ENCODE measurements around the gene NRG3. TPM values are rescaled to one million over a fixed set of nuclear protein-coding genes. Genes with fewer than 3 reads are reported as not detected.
A peak's percentile ranks its signal among the peaks of the same experiment; 100 is the strongest.

The NRG3 gene
- total and polyA plus RNA-seq, 2 of the 8 experiments (the other 6 are each of a cell fraction or from before 2014, with no cell fraction given) = 4.2 to 5.0 TPM

DNA sequence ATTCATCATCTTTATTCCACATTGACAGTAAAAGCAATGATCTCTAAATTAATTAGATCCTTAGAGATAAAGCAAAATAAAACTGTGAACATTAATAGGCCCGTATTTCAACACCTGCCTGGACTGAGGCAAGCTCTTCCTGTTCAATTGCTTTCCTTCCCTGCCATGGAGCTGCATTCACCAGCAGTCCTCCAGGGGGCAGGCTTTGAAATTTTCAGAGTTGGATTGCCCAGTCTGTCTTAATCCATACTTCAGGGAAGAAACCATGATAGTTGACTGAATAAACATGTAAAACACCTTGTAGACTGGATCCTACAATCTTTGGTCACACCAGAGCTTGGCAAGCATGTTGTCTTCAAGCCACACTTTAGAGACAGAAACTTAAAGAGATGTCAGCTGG, 936.6 kb downstream of the NRG3 start:
- Histone ChIP-seq H4K20me1 (replicated peaks in 1 of 2; ENCODE audit: control insufficient read depth in 1 of 2, insufficient read depth in 2 of 2, low read length in 2 of 2) (no peaks in the 10 kb centered on the region), H3K14ac (ENCODE audit: insufficient read length) (no peak overlapping the region), H2BK5ac (ENCODE audit: low read depth, low read length) (no peak overlapping the region), H4K5ac (ENCODE audit: insufficient read length, low read depth, low read length) (no peak overlapping the region), H2BK20ac (ENCODE audit: low read length) (no peak overlapping the region), H3K27me3 (replicated peaks in 1 of 4; ENCODE audit: control insufficient read depth in 3 of 4, extremely low read depth in 1 of 4, insufficient read depth in 3 of 4, low read length in 3 of 4) (no peaks in the 10 kb centered on the region), H3K23ac (ENCODE audit: insufficient read length) (no peak overlapping the region), H2BK12ac (ENCODE audit: low read depth, low read length) (no peak overlapping the region), H3K4me2 (ENCODE audit: insufficient read depth in 1 of 2, low read depth in 2 of 2, low read length in 2 of 2) (no peak overlapping the region), H4K91ac (replicated peaks; ENCODE audit: insufficient read length, low read length) (no peak overlapping the region), H3K4me3 (ENCODE audit: extremely low read depth in 1 of 4, insufficient read depth in 2 of 4, low read depth in 3 of 4, low read length in 4 of 4) (no peak overlapping the region), H3K79me2 (ENCODE audit: control insufficient read depth in 1 of 2, insufficient read depth in 2 of 2, low read length in 2 of 2) (no peaks in the 10 kb centered on the region), H2BK15ac (ENCODE audit: low read length) (no peak overlapping the region), H3K27ac (ENCODE audit: low read depth, low read length) (no peak overlapping the region), H2AFZ (ENCODE audit: low read length) (no peak overlapping the region), H3K79me1 (ENCODE audit: low read depth, low read length) (no peaks in the 10 kb centered on the region), H3K56ac (replicated peaks; ENCODE audit: insufficient read length, low read depth, low read length) (no peak overlapping the region), H2AK5ac (ENCODE audit: low read depth, low read length) (no peak overlapping the region), H3K4ac (replicated peaks; ENCODE audit: insufficient read length, low read depth, low read length) (no peak overlapping the region), H3K18ac (ENCODE audit: extremely low read depth, low read length) (no peak overlapping the region), H3K23me2 (ENCODE audit: low read depth, low read length) (no peaks in the 10 kb centered on the region), H4K8ac (ENCODE audit: extremely low read depth, insufficient read depth, low read length) (no peak overlapping the region), H3K9me3 (ENCODE audit: insufficient read depth in 2 of 2, low read depth in 1 of 2, low read length in 1 of 2) (peaks cover 0 to 3% of the 10 kb centered on the region in 2 experiments; a peak in 1 of 4 replicates), H2BK120ac (replicated peaks; ENCODE audit: low read depth, low read length) (no peak overlapping the region), H3K9ac (replicated peaks in 1 of 4; ENCODE audit: extremely low read depth in 1 of 4, low read depth in 3 of 4, low read length in 3 of 4) (no peak overlapping the region), H3K4me1 (replicated peaks in 1 of 4; ENCODE audit: control insufficient read depth in 3 of 4, insufficient read depth in 4 of 4, low read length in 3 of 4) (no peaks in the 10 kb centered on the region), H3K36me3 (ENCODE audit: control insufficient read depth in 2 of 4, insufficient read depth in 4 of 4, low read length in 3 of 4) (no peaks in the 10 kb centered on the region)
- DNase-seq (ENCODE audit: low read depth in 1 of 2, low spot score in 2 of 2) (peak; percentile 7 to 82), FAIRE-seq (peak; percentile 96)
- ChIA-PET CTCF (ENCODE audit: partially characterized antibody) (interaction anchor here (0.7 to 1.8 kb wide), 33 partner anchors 10 to 751 kb away, joined by 3 to 13 read pairs (median 4); no protein-coding TSS in a partner anchor), POLR2A (ENCODE audit: partially characterized antibody) (no interaction called here)
- 80% methylated on average over 1 of the region's 1 CpG; no CpG with 5 or more reads in 1 of the 2 experiments for WGBS, 2 experiments (ENCODE audit: extremely low coverage in 1 of 2, insufficient coverage in 1 of 2, insufficient read length in 1 of 2, insufficient replicate concordance in 2 of 2, low coverage in 1 of 2, low lambda C conversion rate in 2 of 2, missing lambda C conversion rate in 1 of 2)
- TF ChIP-seq, protein P1, sequence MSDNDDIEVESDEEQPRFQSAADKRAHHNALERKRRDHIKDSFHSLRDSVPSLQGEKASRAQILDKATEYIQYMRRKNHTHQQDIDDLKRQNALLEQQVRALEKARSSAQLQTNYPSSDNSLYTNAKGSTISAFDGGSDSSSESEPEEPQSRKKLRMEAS (IDR thresholded peaks at IDR 0.05) = no peak
- TF ChIP-seq RFX5 (IDR thresholded peaks at IDR 0.05; ENCODE audit: borderline replicate concordance, low read depth, low read length) (no peak), JUN (IDR thresholded peaks at IDR 0.05; ENCODE audit: low read depth, low read length) (no peak), RAD21 (IDR thresholded peaks at IDR 0.05 in 1 of 2, conservative IDR thresholded peaks at IDR 0.05 in 1 of 2; ENCODE audit: low read depth in 2 of 2, low read length in 2 of 2) (peak; percentile 57 to 67), CREB1 (IDR thresholded peaks at IDR 0.05) (no peak), SIN3A (conservative IDR thresholded peaks at IDR 0.05 in 1 of 2, IDR thresholded peaks at IDR 0.05 in 1 of 2; ENCODE audit: low read depth in 1 of 2, low read length in 2 of 2) (no peak), POU5F1 (IDR thresholded peaks at IDR 0.05; ENCODE audit: low read depth, low read length) (no peak), EZH2 (IDR thresholded peaks at IDR 0.05; ENCODE audit: low read depth, low read length, severe bottlenecking) (no peak), SP1 (IDR thresholded peaks at IDR 0.05; ENCODE audit: low read depth, low read length) (no peak)
- TF ChIP-seq, protein P2, sequence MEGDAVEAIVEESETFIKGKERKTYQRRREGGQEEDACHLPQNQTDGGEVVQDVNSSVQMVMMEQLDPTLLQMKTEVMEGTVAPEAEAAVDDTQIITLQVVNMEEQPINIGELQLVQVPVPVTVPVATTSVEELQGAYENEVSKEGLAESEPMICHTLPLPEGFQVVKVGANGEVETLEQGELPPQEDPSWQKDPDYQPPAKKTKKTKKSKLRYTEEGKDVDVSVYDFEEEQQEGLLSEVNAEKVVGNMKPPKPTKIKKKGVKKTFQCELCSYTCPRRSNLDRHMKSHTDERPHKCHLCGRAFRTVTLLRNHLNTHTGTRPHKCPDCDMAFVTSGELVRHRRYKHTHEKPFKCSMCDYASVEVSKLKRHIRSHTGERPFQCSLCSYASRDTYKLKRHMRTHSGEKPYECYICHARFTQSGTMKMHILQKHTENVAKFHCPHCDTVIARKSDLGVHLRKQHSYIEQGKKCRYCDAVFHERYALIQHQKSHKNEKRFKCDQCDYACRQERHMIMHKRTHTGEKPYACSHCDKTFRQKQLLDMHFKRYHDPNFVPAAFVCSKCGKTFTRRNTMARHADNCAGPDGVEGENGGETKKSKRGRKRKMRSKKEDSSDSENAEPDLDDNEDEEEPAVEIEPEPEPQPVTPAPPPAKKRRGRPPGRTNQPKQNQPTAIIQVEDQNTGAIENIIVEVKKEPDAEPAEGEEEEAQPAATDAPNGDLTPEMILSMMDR (IDR thresholded peaks at IDR 0.05; ENCODE audit: control extremely low read depth in 1 of 3, insufficient read depth in 1 of 3, low read depth in 1 of 3, low read length in 3 of 3) = peak; percentile 63 to 78 (median 69)
